Caki2 (cell line): Measurements from ENCODE around the gene MTA1. TPM values are rescaled to one million over a fixed set of nuclear protein-coding genes. Genes with fewer than 3 reads are reported as not detected.

ENCODE experiments used
- DNase-seq: peaks from one replicate; pipeline ENCODE4 v3.0.0-alpha.2; 2015; ENCODE audit warnings: low read depth
- in situ Hi-C: cut with HindIII; loops from 2 replicates; pipeline ENCODE4 v1.10.0; 2016; ENCODE audit warnings: low sequenced_read_pairs, low pct_unique_long_range_greater_than_20kb, mixed read lengths
- total RNA-seq: library from RNA; depleted of rRNA; stranded (reverse); fragments of >200 nt; shearing (Covaris generic); gene quantifications from 2 replicates; pipeline ENCODE4 v1.2.3, GENCODE V29; 2014; ENCODE audit warnings: low replicate concordance

The MTA1 gene
- total RNA-seq, 1 experiment from 2014 or later = 18.9 TPM

GRCh38 chr14:105449276-105450122 lies 29.9 kb downstream of the MTA1 start:
- no peak for DNase-seq

GRCh38 chr14:105450123-105450505 lies 30.5 kb downstream of the MTA1 start:
- DNase-seq = no peak
- in situ Hi-C loops = no loop called here

More at GRCh38 chr14:105449276-105450122, 29.9 kb downstream of the MTA1 start:
- in situ Hi-C loops = no loop called here

- DNase-seq = no peak
- in situ Hi-C loops = no loop called here
These were observed 31.5 kb downstream of the MTA1 start for GRCh38 chr14:105450864-105451720.

GRCh38 chr14:105452963-105453362 lies 33.3 kb downstream of the MTA1 start:
- in situ Hi-C loops = no loop called here
- no peak for DNase-seq

GRCh38 chr14:105453847-105454246 lies 34.2 kb downstream of the MTA1 start:
- in situ Hi-C loops = no loop called here
- no peak for DNase-seq

GRCh38 chr14:105455086-105455640 lies 35.5 kb downstream of the MTA1 start:
- DNase-seq = no peak
- in situ Hi-C loops = no loop called here

- in situ Hi-C loops = no loop called here
- no peak for DNase-seq
These were observed 36.4 kb downstream of the MTA1 start for GRCh38 chr14:105455766-105456660.

- in situ Hi-C loops = no loop called here
- DNase-seq = no peak
These were observed 37.4 kb downstream of the MTA1 start for GRCh38 chr14:105456736-105457617.

- no peak for DNase-seq
- in situ Hi-C loops = no loop called here
These were observed 38.4 kb downstream of the MTA1 start for GRCh38 chr14:105458010-105458409.

GRCh38 chr14:105458571-105458970 lies 38.9 kb downstream of the MTA1 start:
- no peak for DNase-seq

GRCh38 chr14:105460116-105460515 lies 40.5 kb downstream of the MTA1 start:
- DNase-seq = no peak
- in situ Hi-C loops = no loop called here

More at GRCh38 chr14:105458571-105458970, 38.9 kb downstream of the MTA1 start:
- in situ Hi-C loops = no loop called here

- in situ Hi-C loops = no loop called here
- DNase-seq = no peak
These were observed 41.0 kb downstream of the MTA1 start for GRCh38 chr14:105460616-105461015.

- no peak for DNase-seq
- in situ Hi-C loops = no loop called here
These were observed 42.3 kb downstream of the MTA1 start for GRCh38 chr14:105461903-105462302.

GRCh38 chr14:105464501-105464900 lies 44.9 kb downstream of the MTA1 start:
- no peak for DNase-seq
- in situ Hi-C loops = no loop called here

- no peak for DNase-seq
- in situ Hi-C loops = no loop called here
These were observed 45.8 kb downstream of the MTA1 start for GRCh38 chr14:105465209-105466031.

- in situ Hi-C loops = no loop called here
- no peak for DNase-seq
These were observed 47.1 kb downstream of the MTA1 start for GRCh38 chr14:105466531-105467248.
